B cell (primary cell): ENCODE measurements around the gene CHD9.

Source experiments
- EZH2 ChIP-seq: IDR thresholded peaks from 2 replicates; pipeline ENCODE4 v1.6.1; 2012; ENCODE audit warnings: borderline replicate concordance, low read depth, mild to moderate bottlenecking, moderate library complexity, low read length; ENCODE audit not compliant: insufficient read depth, poor library complexity, severe bottlenecking
- TF ChIP-seq, protein P1 (sequence below): fragments of 200-600 bp; IDR thresholded peaks from one replicate; pipeline ENCODE4 v1.8.0; 2022; ENCODE audit warnings: antibody characterized with exemption, mild to moderate bottlenecking

DNA sequence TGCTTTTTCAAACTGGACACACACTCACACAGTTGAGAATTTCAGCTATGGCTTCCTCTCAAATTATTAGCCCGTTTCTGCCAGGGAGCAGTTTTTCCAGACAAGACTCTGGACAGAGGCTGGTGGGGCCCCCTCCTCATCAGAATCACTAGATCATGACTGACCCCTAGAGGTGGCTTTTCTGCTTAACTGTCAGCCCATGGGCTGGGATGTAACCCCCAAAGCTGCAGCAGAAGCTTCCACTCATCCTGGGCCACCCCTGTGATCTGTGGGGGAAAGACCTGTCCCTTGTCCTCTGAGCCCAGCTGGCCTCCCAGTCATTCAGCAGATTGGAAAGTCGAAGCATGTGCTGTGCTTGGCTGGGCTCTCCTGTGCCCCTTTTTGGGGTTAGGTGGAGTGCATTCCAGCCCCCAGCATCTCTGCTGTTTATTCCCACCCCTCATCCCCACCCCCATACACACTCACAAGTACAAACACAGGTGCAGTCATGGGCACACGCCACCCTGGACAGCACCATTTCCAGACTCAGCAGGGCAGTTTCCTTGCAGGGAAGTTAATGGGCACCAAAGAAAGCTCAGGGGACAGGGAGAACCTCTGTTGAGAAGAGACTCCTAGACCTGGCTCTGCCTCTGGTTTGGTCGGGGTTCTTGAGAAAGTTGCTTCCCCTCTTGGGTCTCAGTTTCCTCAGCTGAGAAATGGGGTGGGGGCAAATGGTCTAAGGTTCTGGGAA lies 301.9 kb downstream of the CHD9 start:
- TF ChIP-seq, protein P1, sequence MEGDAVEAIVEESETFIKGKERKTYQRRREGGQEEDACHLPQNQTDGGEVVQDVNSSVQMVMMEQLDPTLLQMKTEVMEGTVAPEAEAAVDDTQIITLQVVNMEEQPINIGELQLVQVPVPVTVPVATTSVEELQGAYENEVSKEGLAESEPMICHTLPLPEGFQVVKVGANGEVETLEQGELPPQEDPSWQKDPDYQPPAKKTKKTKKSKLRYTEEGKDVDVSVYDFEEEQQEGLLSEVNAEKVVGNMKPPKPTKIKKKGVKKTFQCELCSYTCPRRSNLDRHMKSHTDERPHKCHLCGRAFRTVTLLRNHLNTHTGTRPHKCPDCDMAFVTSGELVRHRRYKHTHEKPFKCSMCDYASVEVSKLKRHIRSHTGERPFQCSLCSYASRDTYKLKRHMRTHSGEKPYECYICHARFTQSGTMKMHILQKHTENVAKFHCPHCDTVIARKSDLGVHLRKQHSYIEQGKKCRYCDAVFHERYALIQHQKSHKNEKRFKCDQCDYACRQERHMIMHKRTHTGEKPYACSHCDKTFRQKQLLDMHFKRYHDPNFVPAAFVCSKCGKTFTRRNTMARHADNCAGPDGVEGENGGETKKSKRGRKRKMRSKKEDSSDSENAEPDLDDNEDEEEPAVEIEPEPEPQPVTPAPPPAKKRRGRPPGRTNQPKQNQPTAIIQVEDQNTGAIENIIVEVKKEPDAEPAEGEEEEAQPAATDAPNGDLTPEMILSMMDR: no peak
- TF ChIP-seq EZH2: no peak
